Activated T-cell treated with anti-CD3 and anti-CD28 coated beads, Interleukin-2, amount 50 U/mL, for 4 hours (primary cell): ENCODE results near the gene TTLL9. TPM values are rescaled to one million over a fixed set of nuclear protein-coding genes. Genes with fewer than 3 reads are reported as not detected.

ENCODE experiments used
- ATAC-seq, 2 donors: fragments of 200-7000 bp; cut with Tn5 transposase; one replicate each; pipeline ENCODE4 v1.10.0; 2021
- DNase-seq: peaks from one replicate; pipeline ENCODE4 v3.0.0-alpha.2; 2020
- H3K27me3 Mint-ChIP-seq: one replicate; pipeline ENCODE4 v1.8.0; 2021; ENCODE audit warnings: low read depth, mixed read lengths
- H3K36me3 Mint-ChIP-seq: one replicate; pipeline ENCODE4 v1.8.0; 2022; ENCODE audit warnings: mixed read lengths; ENCODE audit not compliant: insufficient read depth
- H3K4me1 Mint-ChIP-seq: one replicate; pipeline ENCODE4 v1.8.0; 2021; ENCODE audit warnings: low read depth, mixed read lengths
- H3K4me3 Mint-ChIP-seq: one replicate; pipeline ENCODE4 v1.8.0; 2021; ENCODE audit warnings: mild to moderate bottlenecking, moderate library complexity, mixed read lengths
- H3K9me3 Mint-ChIP-seq: one replicate; pipeline ENCODE4 v1.8.0; 2021; ENCODE audit warnings: mixed read lengths
- total RNA-seq, 3 donors: library from RNA; stranded (reverse); gene quantifications; one replicate each; pipeline ENCODE4 v1.2.1, GENCODE V29; 2021

Gene TTLL9
- total RNA-seq, 3 donors from 2014 or later, result not detected

DNA sequence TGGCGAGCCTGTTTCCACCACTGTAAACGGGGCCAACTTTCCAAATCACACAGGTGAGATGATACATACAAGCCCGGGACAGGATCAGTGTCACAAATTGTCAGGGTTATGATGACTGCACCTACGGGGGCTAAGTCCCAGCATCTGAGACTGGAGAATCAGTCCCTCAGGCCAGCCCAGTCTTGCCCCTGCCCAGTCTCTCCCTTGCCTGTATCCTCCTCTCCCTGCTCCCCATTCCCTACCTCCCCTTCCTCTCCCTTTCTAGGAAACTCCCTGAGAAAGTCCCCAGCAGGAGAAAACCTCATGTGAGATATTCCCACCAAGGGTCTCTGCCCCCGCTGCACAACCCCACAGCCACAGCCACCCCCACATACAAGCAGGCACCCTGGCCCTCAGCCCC is 26.6 kb upstream of the TTLL9 start:
- Mint-ChIP-seq H3K36me3 (no peaks in the 10 kb centered on the region), H3K27me3 (peaks cover 4% of the 10 kb centered on the region), H3K9me3 (no peaks in the 10 kb centered on the region), H3K4me3 (no peak overlapping the region), H3K4me1 (no peaks in the 10 kb centered on the region)
- ATAC-seq (no peak), DNase-seq (no peak)

DNA sequence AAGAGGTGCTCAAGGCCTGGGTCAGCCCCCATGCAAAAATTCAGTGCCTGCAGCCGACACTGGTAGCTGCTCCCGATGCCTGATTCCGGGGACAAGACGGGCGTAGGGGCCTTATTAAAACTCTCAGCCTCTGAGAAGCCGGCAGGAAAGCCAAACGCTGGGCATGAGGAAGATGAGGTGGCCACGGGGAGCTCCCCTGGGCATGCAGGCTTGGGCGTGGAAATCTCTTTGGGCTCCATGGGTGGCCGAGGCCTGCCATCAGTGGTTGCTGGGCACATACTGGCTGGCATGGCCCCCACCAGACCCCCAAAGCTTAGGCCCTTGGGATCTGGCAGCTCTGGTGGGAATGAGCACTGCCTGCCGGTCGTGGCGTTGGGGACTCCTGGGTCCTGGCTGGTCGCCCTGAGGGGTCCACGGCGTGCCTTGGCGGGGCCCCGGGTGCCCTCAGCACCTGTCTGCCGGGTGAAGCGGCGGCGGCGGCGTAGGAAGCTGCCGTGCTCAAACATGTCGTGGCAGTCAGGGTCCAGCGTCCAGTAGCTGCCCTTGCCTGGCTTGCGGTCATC is 25.6 kb upstream of the TTLL9 start:
- Mint-ChIP-seq H3K4me3 (no peak overlapping the region), H3K4me1 (no peaks in the 10 kb centered on the region), H3K36me3 (no peaks in the 10 kb centered on the region), H3K9me3 (no peaks in the 10 kb centered on the region), H3K27me3 (peaks cover 9% of the 10 kb centered on the region)
- no peak for ATAC-seq
- no peak for DNase-seq

DNA sequence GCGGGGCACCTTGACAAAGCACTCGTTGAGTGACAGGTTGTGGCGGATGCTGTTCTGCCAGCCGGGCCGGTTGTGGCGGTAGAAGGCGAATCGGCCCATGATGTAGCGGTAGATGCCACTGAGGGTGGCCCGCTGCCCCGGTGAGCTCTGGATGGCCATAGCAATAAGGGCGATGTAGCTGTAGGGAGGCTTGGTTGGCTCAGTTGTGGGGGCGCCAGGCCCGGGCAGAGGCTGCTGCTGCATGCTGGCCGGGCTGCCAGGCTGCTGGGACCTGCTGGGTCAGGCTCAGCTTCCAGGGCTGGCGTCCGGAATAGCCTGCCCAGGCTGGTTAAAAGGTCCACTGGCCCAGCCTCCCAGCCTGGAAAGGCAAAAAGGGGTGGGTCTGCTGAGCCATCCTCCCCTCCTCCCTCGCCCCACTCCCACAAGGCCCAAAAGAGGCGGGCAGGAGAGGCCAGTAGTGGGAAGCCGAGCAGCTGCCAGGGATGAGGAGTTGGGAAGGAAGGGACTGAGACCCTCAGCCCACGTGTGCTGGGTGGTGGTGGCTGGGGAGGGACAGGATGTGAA is 25.1 kb upstream of the TTLL9 start, which contains the start of gene FOXS1:
Gene FOXS1, minus strand, starts transcription at position 305 of the 564 bp plus-strand sequence. Its CDS starts 62 bp downstream, at position 243.
- H3K27me3 Mint-ChIP-seq, result peaks cover 15% of the 10 kb centered on the region
- ATAC-seq (no peak), DNase-seq (no peak)
- H3K36me3 Mint-ChIP-seq, result no peaks in the 10 kb centered on the region
- H3K4me3 Mint-ChIP-seq, result no peak within 1 kb of the TSS
- no peaks in the 10 kb centered on the region for H3K4me1 Mint-ChIP-seq
- H3K9me3 Mint-ChIP-seq, result no peaks in the 10 kb centered on the region

DNA sequence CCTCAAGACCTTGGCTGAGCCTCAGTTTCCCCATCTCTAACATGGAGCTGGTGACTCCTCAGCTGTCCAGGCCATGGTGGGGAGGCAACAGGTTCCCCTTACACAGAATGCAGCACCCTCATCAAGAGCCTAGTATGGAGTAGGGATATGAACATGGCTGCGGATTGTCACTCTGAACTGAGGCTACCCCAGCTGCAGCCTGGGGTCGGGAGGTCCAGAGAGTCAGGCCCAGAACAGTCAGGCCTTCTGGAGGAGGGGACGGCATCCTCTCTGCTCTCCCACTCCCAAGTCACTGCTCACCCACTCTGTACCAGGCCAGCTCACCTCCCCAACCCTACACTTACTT is 23.7 kb upstream of the TTLL9 start:
- no peaks in the 10 kb centered on the region for H3K4me1 Mint-ChIP-seq
- no peak for ATAC-seq

DNA sequence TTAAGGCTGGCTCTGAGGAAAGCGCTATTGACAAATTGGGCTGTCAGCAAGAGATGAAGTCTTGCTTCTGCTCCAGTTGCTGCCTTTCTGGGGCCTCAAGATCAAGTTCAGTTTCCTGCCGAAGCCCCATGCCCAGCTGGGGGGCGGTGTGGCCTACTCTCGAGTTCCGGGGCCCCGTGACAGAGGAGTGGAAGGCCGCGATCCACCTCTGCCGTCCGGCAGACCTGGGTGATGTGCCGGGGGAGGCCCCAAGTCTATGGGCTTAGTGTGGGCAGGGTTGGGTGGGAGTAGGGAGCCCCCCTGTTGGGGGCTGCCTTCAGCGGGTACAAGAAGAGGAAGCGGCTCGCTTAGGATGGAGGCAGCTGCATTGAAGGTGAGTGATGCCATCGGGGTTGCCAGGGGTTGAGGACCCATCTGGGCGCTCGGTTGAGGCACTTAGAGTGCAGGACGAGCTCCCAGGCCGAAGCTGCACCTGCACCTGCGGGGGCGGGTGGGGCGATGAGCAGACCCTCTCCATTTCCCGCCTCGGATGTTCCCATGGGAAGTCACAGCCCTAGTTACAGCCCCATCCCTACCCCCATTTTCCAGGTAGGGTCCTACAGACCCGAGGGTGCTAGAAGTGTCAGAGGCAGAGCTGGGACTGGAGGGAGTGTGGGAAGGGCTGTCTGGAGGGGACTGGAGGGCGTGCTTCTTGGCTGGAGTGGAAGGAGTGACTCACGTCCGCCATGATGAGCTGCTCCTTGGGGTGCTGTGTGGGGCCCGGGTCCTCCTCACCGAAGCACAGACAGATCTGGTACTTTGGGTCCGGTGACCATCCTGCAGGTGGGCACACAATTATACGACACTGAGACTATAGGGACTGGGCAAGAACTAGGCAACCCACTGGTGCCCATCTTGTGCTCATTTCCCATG is 22.1 kb upstream of the TTLL9 start:
- H3K4me3 Mint-ChIP-seq, result no peak overlapping the region
- H3K27me3 Mint-ChIP-seq, result peaks cover 28% of the 10 kb centered on the region
- H3K9me3 Mint-ChIP-seq, result no peaks in the 10 kb centered on the region
- H3K36me3 Mint-ChIP-seq, result no peaks in the 10 kb centered on the region
- ATAC-seq, result no peak
- H3K4me1 Mint-ChIP-seq, result no peaks in the 10 kb centered on the region
- DNase-seq, result no peak

More for the DNA sequence above, 23.7 kb upstream of the TTLL9 start:
- H3K9me3 Mint-ChIP-seq, result no peaks in the 10 kb centered on the region
- H3K27me3 Mint-ChIP-seq, result peaks cover 28% of the 10 kb centered on the region
- H3K4me3 Mint-ChIP-seq, result no peak overlapping the region
- DNase-seq, result no peak
- no peaks in the 10 kb centered on the region for H3K36me3 Mint-ChIP-seq

DNA sequence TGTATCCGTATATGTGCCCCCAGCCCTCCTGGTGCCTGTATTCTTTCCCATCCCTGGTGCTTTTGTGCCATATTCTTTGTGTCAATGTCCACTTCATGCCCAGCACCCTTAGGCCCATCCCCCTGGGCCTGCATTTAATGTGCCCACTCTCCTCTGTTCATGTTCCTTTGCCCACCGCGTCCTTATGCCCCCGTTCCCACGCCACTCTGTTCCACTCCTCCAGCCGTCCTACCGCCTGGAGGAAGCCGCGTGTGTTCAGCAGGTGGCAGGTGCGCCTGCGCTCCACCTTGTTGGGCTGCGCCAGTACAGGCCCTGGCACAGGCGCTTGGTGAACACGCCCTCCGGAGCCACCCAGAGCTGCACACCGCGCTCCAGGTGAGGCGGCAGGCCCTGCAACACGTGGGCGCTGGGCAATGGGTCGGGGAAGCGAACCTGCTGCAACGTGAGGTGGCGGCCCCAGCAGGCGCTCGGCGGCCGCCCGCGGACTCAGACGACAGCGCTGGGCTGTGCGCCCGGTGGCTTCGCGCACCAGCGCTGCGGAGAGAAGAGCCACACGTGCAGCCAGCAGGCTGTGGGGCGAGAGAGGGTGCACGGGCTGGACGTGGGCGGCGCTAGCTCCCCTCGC is 21.0 kb upstream of the TTLL9 start:
- H3K36me3 Mint-ChIP-seq, result no peaks in the 10 kb centered on the region
- no peak for ATAC-seq
- H3K27me3 Mint-ChIP-seq, result peaks cover 31% of the 10 kb centered on the region
- no peaks in the 10 kb centered on the region for H3K4me1 Mint-ChIP-seq
- DNase-seq, result no peak
- H3K4me3 Mint-ChIP-seq, result no peak overlapping the region
- no peaks in the 10 kb centered on the region for H3K9me3 Mint-ChIP-seq

DNA sequence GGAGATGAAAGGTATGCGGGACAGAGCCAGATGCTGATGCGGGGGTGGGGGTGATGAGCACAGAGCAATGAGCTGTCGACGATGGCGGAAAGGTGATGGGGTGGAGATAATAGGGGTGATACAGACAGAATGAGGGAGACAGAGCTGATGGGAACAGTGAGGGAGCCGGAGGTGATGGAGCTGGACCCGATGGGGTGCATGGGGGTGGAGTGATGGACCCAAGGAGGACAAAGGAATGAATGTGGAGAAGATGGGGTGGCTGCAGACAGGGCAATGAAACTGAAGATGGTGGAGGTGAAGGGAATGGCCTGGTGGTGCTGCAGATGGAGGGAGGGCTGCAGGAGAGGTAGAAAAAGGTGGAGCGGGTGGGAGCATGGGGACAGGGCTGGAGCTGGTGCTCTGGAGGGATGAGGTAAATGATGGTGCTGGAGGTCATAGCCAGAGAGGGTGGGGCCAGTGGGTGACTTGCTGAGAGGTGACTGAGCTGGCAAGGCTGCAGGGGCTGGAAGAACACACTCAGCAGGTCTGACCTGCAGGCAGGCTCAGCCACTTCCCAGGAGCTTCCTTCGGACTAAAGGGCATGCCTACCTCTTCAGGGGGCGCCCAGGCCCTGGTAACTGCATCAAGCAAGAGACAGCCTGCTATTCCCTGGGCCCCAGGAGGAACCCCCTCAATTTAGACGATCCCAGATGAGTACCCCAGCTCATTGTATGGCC is 19.0 kb upstream of the TTLL9 start:
- ATAC-seq (no peak), DNase-seq (no peak)
- Mint-ChIP-seq H3K4me3 (no peak overlapping the region), H3K36me3 (no peaks in the 10 kb centered on the region), H3K27me3 (peaks cover 31% of the 10 kb centered on the region), H3K4me1 (no peaks in the 10 kb centered on the region), H3K9me3 (no peaks in the 10 kb centered on the region)

DNA sequence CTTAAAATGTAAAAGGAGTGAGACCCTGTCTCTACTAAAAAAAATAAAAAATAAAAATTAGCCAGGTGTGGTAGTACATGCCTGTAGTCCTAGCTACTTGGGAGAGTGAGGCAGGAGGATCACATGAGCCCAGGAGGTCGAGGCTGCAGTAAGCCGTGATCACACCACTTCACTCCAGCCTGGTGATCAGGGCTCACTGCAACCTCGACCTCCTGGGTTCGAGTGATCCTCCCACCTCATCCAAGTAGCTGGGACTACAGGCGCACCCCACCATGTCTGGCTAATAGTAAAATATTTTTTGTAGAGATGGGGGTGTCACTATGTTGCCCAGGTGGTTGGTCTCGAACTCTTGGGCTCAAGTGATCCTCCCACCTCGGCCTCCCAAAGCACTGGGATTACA is 17.0 kb upstream of the TTLL9 start:
- Mint-ChIP-seq H3K27me3 (peaks cover 33% of the 10 kb centered on the region), H3K9me3 (no peaks in the 10 kb centered on the region), H3K4me3 (no peak overlapping the region), H3K36me3 (no peaks in the 10 kb centered on the region), H3K4me1 (peaks cover 1% of the 10 kb centered on the region)
- no peak for ATAC-seq
- DNase-seq, result no peak

DNA sequence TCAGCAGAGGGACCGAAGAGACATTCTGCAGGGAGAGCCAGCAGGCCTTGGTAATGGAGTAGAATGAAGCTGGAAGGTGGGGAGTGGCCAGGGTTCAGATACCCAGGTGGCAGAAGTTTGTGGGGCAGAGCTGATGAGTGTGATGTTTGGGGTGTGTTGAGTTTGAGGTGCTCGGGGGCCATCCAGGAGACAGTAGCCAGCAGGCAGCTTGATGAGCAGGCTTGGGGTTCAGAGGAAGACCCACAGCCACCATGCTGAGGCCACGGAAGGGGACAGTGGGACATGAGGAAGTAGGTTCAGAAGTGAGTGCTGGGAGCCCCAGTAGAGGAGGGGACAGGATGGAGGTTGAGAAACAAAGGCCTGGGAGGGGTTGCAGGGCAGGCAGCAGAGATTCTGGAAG is 13.9 kb upstream of the TTLL9 start:
- Mint-ChIP-seq H3K4me3 (no peak overlapping the region), H3K36me3 (no peaks in the 10 kb centered on the region)

DNA sequence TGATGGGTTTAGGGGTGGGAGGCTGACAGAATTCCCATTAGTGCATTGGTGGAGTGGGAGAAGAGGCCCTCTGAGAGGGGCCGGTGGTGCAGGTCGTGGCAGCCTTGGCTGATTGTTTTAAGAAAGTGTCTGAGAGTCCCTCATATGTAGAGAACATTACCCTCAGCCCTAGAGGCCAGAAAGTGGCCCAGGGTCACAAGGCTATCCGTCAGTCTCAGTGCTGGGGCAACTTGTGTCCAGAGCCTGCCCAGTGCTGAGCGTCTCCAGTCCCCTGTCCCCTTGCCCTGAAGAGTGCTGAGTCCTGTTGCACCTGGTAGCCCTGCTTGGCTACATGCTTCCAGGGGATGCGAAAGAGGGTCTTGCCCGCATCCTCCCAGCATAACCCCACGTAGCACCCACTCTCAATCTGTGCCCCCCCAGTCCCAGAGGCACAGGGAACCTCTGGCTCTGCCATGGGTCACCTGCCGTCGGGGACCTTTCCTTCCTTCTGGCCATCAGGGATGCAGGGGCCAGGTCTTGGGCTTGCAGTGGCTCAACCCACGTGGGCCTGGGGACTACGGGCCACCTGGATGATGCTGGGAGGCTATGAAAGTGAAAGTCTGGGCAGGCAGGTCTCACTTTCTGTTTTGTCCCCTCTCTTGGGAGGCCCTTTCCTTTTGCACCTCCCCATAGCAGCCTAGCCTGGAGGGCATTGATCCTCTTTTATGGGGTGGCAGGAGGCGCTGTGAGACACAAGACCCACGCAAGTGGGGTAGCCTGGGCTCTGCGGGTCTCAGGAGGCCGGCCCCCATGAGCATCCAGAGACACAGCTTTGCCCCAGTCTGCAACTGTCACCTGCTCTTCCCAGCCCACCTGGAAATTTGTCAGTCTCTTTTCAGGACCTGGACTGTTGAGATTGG is 12.3 kb upstream of the TTLL9 start:
- H3K27me3 Mint-ChIP-seq, result peaks cover 32% of the 10 kb centered on the region
- H3K36me3 Mint-ChIP-seq, result no peaks in the 10 kb centered on the region
- H3K4me3 Mint-ChIP-seq, result no peak overlapping the region
- no peak for ATAC-seq
- H3K9me3 Mint-ChIP-seq, result no peaks in the 10 kb centered on the region
- no peak for DNase-seq
- peaks cover 9% of the 10 kb centered on the region for H3K4me1 Mint-ChIP-seq

More for the DNA sequence above, 13.9 kb upstream of the TTLL9 start:
- peaks cover 28% of the 10 kb centered on the region for H3K27me3 Mint-ChIP-seq
- peaks cover 4% of the 10 kb centered on the region for H3K4me1 Mint-ChIP-seq
- DNase-seq, result no peak
- H3K9me3 Mint-ChIP-seq, result no peaks in the 10 kb centered on the region
- ATAC-seq, result no peak

DNA sequence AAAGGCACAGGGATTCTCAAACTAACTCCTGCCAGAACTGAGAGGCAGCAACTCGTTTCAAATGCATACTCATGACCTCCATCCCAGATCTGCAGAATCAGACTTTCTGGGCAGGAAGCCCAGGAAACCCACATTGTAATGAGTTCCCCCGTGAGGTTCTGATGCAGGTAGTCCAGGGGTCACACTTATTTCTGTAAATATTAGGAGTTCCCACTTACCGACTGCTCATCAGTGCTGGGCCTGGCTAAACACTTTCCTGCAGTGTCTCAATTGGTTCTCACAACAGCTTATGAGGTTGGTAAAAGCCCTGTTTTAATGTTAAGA is 11.7 kb upstream of the TTLL9 start:
- no peak overlapping the region for H3K4me3 Mint-ChIP-seq
- H3K4me1 Mint-ChIP-seq, result peaks cover 9% of the 10 kb centered on the region
- no peaks in the 10 kb centered on the region for H3K9me3 Mint-ChIP-seq
- H3K27me3 Mint-ChIP-seq, result peaks cover 32% of the 10 kb centered on the region
- ATAC-seq, result no peak
- H3K36me3 Mint-ChIP-seq, result no peaks in the 10 kb centered on the region
- no peak for DNase-seq

DNA sequence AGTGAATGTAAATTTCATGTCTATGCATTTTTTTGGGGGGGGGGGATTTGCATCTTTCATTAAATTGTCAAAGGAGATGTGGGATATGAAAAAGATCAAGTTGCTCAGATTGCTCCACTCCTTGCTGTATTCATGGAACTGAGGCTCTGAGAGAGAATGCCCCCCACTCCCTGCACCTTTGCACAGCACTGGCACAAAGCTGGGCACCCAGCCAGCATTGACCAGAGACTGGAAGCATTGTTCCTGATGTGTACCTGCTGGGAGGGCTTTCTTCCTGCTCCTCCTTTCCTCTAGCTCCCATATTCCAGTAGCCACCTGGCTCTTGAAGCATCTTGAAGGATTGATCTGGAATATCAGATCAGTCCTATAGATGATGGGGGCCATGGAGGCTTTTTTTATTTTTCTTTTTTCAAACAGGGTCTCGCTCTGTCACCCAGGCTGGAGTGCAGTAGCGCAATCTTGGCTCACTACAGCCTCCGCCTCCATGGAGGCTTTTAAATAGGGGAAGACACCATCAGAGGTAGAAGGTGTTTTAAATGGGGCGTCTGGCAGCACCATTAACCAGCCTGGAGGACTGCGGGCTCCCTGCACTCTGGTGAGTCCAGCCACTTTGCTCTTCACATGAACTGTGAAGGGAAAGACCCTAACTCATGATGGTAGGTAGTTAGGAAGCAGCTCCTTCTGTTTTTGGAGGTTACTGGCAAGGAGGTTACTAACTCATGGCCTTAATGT is 11.0 kb upstream of the TTLL9 start:
- Mint-ChIP-seq H3K9me3 (no peaks in the 10 kb centered on the region), H3K4me3 (no peak overlapping the region), H3K36me3 (no peaks in the 10 kb centered on the region), H3K4me1 (peaks cover 9% of the 10 kb centered on the region), H3K27me3 (peaks cover 29% of the 10 kb centered on the region)
- ATAC-seq (no peak), DNase-seq (no peak)

DNA sequence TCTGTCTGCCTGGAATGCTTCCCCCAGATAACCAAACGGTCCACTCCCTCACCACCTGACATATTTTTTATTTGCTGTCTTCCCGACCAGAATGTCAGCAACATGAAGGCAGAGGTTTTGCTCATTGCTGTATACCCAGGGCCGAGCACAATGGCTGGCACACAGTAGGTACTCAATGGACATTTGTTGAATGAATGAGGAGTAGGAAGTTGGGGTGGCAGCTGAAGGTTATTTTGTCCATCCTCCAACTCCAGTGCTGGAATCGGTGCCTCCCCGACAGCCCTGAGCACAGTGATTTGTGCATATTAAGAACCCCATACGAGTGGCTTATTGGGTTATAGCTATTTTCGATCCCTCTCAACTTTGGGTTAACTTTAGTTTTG is 10.4 kb upstream of the TTLL9 start:
- Mint-ChIP-seq H3K4me1 (peaks cover 9% of the 10 kb centered on the region), H3K27me3 (peaks cover 29% of the 10 kb centered on the region), H3K9me3 (no peaks in the 10 kb centered on the region), H3K4me3 (no peak overlapping the region), H3K36me3 (no peaks in the 10 kb centered on the region)
- no peak for ATAC-seq
- DNase-seq, result no peak
